GM12878 (cell line): Measurements from ENCODE around the gene SLC12A6. TPM values are rescaled to one million over a fixed set of nuclear protein-coding genes. Genes with fewer than 3 reads are reported as not detected.

ENCODE experiments used
- ATAC-seq: fragments of 200-7000 bp; cut with Tn5 transposase; 3 replicates; pipeline ENCODE4 v1.9.1; 2020; ENCODE audit warnings: mild to moderate bottlenecking, moderate library complexity
- BruUV-seq: library from RNA; stranded (reverse); fragments of 400-500 nt; replicated peaks from 2 replicates; lab custom pipeline; 2021; lab: Mats Ljungman, UMichigan
- CTCF ChIA-PET: fragments of 300-600 bp; sonication (Branson Sonifier 250); formaldehyde crosslinking; extraction: SDS; loops from one replicate; lab custom pipeline; 2021; ENCODE audit warnings: inconsistent platforms; lab: Yijun Ruan, JAX
- POLR2A ChIA-PET: fragments of 350-600 bp; formaldehyde crosslinking; extraction: SDS; loops from one replicate; lab custom pipeline; 2021; ENCODE audit warnings: inconsistent platforms; lab: Charles Lee
- RAD21 ChIA-PET: fragments of 300-600 bp; sonication (Branson Sonifier 250); formaldehyde crosslinking; loops from one replicate; lab custom pipeline; 2023; ENCODE audit warnings: antibody characterized with exemption; ENCODE audit not compliant: unreplicated experiment; lab: Charles Lee
- SMC1A ChIA-PET: fragments of 300-600 bp; sonication (Branson Sonifier 250); formaldehyde crosslinking; loops from one replicate; lab custom pipeline; 2023; ENCODE audit not compliant: unreplicated experiment, uncharacterized antibody; lab: Charles Lee
- DNase-seq: peaks from one replicate; pipeline ENCODE4 v3.0.0-alpha.2; 2011; ENCODE audit warnings: low read depth, low spot score
- FAIRE-seq: peaks from 3 replicates; lab custom pipeline; 2011; peaks lifted over from hg19 to GRCh38; lab: Jason Lieb, UNC
- H2AFZ ChIP-seq: 2 replicates; pipeline ENCODE4 v1.6.0; 2011; ENCODE audit warnings: low read depth, low read length, control low read depth; ENCODE audit not compliant: control insufficient read depth
- H3K27ac ChIP-seq: 2 replicates; pipeline ENCODE4 v1.5.1; 2011; ENCODE audit warnings: control low read depth; ENCODE audit not compliant: control insufficient read depth, insufficient read depth
- H3K27me3 ChIP-seq, 2 experiments: replicated peaks in 1 of 2; 2 replicates each; pipeline versions ENCODE4 v1.6.0 to v1.6.1; 2011; ENCODE audit warnings: low read length in 1 of 2; ENCODE audit not compliant: control insufficient read depth in 2 of 2, insufficient read depth in 2 of 2
- H3K36me3 ChIP-seq, 2 experiments: 2 replicates each; pipeline ENCODE4 v1.5.1; 2011; ENCODE audit warnings: low read length in 1 of 2; ENCODE audit not compliant: control insufficient read depth in 2 of 2, insufficient read depth in 2 of 2
- H3K4me1 ChIP-seq: 2 replicates; pipeline ENCODE4 v1.6.1; 2011; ENCODE audit warnings: mild to moderate bottlenecking, low read length, moderate library complexity, mixed read lengths; ENCODE audit not compliant: control insufficient read depth, insufficient read depth
- H3K4me2 ChIP-seq: 2 replicates; pipeline ENCODE4 v1.6.0; 2011; ENCODE audit warnings: control low read depth; ENCODE audit not compliant: control insufficient read depth, insufficient read depth
- H3K4me3 ChIP-seq: fragments of 200-600 bp; sonication (generic); 2 replicates; pipeline ENCODE4 v1.5.1; 2016
- H3K79me2 ChIP-seq: 2 replicates; pipeline ENCODE4 v1.6.0; 2011; ENCODE audit warnings: low read length; ENCODE audit not compliant: control insufficient read depth, insufficient read depth
- H3K9ac ChIP-seq: 2 replicates; pipeline ENCODE4 v1.8.0; 2011; ENCODE audit warnings: low read length, control low read depth, mixed read lengths; ENCODE audit not compliant: control insufficient read depth, insufficient read depth
- H3K9me3 ChIP-seq: replicated peaks from 3 replicates; pipeline ENCODE4 v1.5.1; 2011; ENCODE audit warnings: mild to moderate bottlenecking, low read length; ENCODE audit not compliant: control insufficient read depth, insufficient read depth
- H4K20me1 ChIP-seq: 2 replicates; pipeline ENCODE4 v1.6.0; 2011; ENCODE audit not compliant: control insufficient read depth, insufficient read depth
- BHLHE40 ChIP-seq, 2 experiments: fragments of 450-650 bp in 1 of 2; IDR thresholded peaks; 2 replicates each; pipeline ENCODE4 v1.6.1; 2011 to 2017; ENCODE audit warnings: low read depth in 2 of 2, borderline replicate concordance in 1 of 2, improper control_type of control experiment in 1 of 2, low read length in 1 of 2, mild to moderate bottlenecking in 1 of 2
- CBX5 ChIP-seq: sonication (generic); IDR thresholded peaks from 2 replicates; pipeline ENCODE4 v1.6.1; 2016; ENCODE audit warnings: low read depth, moderate library complexity, mild to moderate bottlenecking, inconsistent platforms
- CHD1 ChIP-seq: IDR thresholded peaks from 2 replicates; pipeline ENCODE4 v1.6.1; 2012; ENCODE audit warnings: low read depth, low read length, improper control_type of control experiment
- CHD2 ChIP-seq: IDR thresholded peaks from 2 replicates; pipeline ENCODE4 v1.6.1; 2011; ENCODE audit warnings: low read depth, low read length, improper control_type of control experiment, borderline replicate concordance
- FOXK2 ChIP-seq: fragments of 450-650 bp; IDR thresholded peaks from 2 replicates; pipeline ENCODE4 v1.6.1; 2017; ENCODE audit warnings: mild to moderate bottlenecking, moderate library complexity
- MEF2A ChIP-seq: IDR thresholded peaks from 2 replicates; pipeline ENCODE4 v1.6.1; 2011; ENCODE audit warnings: low read depth, mild to moderate bottlenecking, low read length, moderate library complexity; ENCODE audit not compliant: insufficient read depth
- NR2C2 ChIP-seq: IDR thresholded peaks from 2 replicates; pipeline ENCODE4 v1.6.1; 2011; ENCODE audit warnings: borderline replicate concordance, low read depth; ENCODE audit not compliant: control insufficient read depth, insufficient read length
- NRF1 ChIP-seq: conservative IDR thresholded peaks from 2 replicates; pipeline ENCODE4 v1.6.1; 2011; ENCODE audit warnings: mild to moderate bottlenecking, low read depth, low read length, improper control_type of control experiment
- POLR2A ChIP-seq: IDR thresholded peaks from 2 replicates; pipeline ENCODE4 v1.6.1; 2011; ENCODE audit warnings: low read depth, mild to moderate bottlenecking, low read length
- POU2F2 ChIP-seq: IDR thresholded peaks from 3 replicates; pipeline ENCODE4 v1.6.1; 2011; ENCODE audit warnings: low read depth, mild to moderate bottlenecking, low read length, borderline replicate concordance
- RUNX3 ChIP-seq: IDR thresholded peaks from 2 replicates; pipeline ENCODE4 v1.6.1; 2012; ENCODE audit warnings: low read length, inconsistent platforms
- SREBF1 ChIP-seq: IDR thresholded peaks from 2 replicates; pipeline ENCODE4 v1.6.1; 2012; ENCODE audit warnings: mild to moderate bottlenecking, low read length
- STAT1 ChIP-seq: fragments of 450-650 bp; conservative IDR thresholded peaks from 2 replicates; pipeline ENCODE4 v1.6.1; 2014; ENCODE audit warnings: antibody characterized with exemption, mild to moderate bottlenecking
- SUZ12 ChIP-seq: fragments of 200-600 bp; sonication (generic); IDR thresholded peaks from one replicate; pipeline ENCODE4 v1.6.1; 2018; ENCODE audit warnings: antibody characterized with exemption, mild to moderate bottlenecking; ENCODE audit not compliant: unreplicated experiment
- WGBS: methylation state at CpG from one replicate; pipeline ENCODE4 v1.1.6; 2016; ENCODE audit warnings: low lambda C conversion rate; ENCODE audit not compliant: insufficient replicate concordance, insufficient coverage; ENCODE audit errors: missing lambda C conversion rate; 5-methylcytosine and 5-hydroxymethylcytosine counted together
- in situ Hi-C: fragments of 300-500 bp; cut with MboI; formaldehyde crosslinking; loops from 9 replicates; pipeline ENCODE4 v1.14.3; 2018; ENCODE audit warnings: mixed read lengths
- intact Hi-C: fragments of 100-400 bp; cut with micrococcal nuclease; formaldehyde crosslinking; loops from one replicate; pipeline ENCODE4 v1.14.2; 2022; ENCODE audit not compliant: unreplicated experiment
- polyA plus RNA-seq, 11 experiments: library from polyadenylated mRNA; depleted of rRNA in 4 of 11; unstranded in 6 of 11; stranded (reverse) in 5 of 11; fragments of >200 nt; fragmentation: Nextera tagmentation in 4 of 11; fragmentation: Illumina TruSeq in 1 of 11; extraction: Ambion mirVana in 4 of 11; extraction: Trizol in 1 of 11; gene quantifications; 1 replicate in 1 of 11; 2 replicates in 10 of 11; pipeline versions ENCODE4 v1.2.1 to v1.2.3, GENCODE V29; 2011 to 2016; ENCODE audit warnings: inconsistent platforms in 2 of 11, missing spikeins in 2 of 11, low read depth in 1 of 11
- total RNA-seq, 4 experiments: library from RNA; depleted of rRNA in 3 of 4; stranded (reverse); fragments of >200 nt in 3 of 4; fragmentation: Illumina TruSeq in 1 of 4; extraction: Trizol in 1 of 4; gene quantifications; 2 replicates each; pipeline versions ENCODE4 v1.2.1 to v1.2.3, GENCODE V29; 2013 to 2021
- TF ChIP-seq, protein P1 (sequence below): fragments of 150-350 bp; IDR thresholded peaks from 2 replicates; pipeline ENCODE4 v1.6.1; 2016; ENCODE audit warnings: low read depth, low read length
- TF ChIP-seq, protein P2 (sequence below): fragments of 450-650 bp; IDR thresholded peaks from 2 replicates; pipeline ENCODE4 v1.6.1; 2017; ENCODE audit warnings: mild to moderate bottlenecking, moderate library complexity
- TF ChIP-seq, protein P3 (sequence below): fragments of 150-350 bp; IDR thresholded peaks from 2 replicates; pipeline ENCODE4 v1.6.1; 2014; ENCODE audit warnings: mild to moderate bottlenecking, low read depth, low read length

Gene SLC12A6
- total and polyA plus RNA-seq, 10 of the 15 experiments (the other 5 are each of a cell fraction or from before 2014, with no cell fraction given), result 4.7 to 94.4 (median 34.2) TPM

DNA sequence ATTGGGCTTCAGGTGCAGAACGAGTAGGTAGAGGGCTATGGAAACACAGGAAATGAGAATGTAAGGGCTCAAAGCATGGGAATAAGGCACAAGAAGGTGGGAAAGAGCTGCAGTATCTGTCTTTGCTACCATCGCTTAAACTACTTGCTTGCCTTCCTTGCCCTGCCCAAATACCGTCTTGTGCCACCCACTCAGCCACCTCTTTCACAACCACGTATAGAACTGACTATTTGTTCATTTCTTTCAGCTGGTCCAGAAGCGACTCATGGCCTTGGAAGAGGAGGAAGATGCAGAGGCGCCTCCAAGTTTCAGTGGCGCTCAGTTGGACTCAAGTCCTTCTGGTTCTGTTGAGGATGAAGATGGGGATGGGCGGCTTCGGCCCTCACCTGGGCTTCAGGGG is 17.7 kb upstream of the SLC12A6 start:
- Histone ChIP-seq H3K36me3 (peaks cover 0 to 5% of the 10 kb centered on the region in 2 experiments; a peak in 3 of 4 replicates), H4K20me1 (no peaks in the 10 kb centered on the region), H3K4me3 (no peak overlapping the region), H3K4me2 (no peak overlapping the region), H2AFZ (no peak overlapping the region), H3K9ac (no peak overlapping the region), H3K79me2 (no peaks in the 10 kb centered on the region), H3K4me1 (no peaks in the 10 kb centered on the region), H3K9me3 (no peaks in the 10 kb centered on the region), H3K27ac (no peak overlapping the region), H3K27me3 (no peaks in the 10 kb centered on the region)
- intact Hi-C loops, result no loop called here
- FAIRE-seq, result no peak
- ChIA-PET SMC1A (interaction anchor here (1.7 kb wide), 1 partner anchor 10 kb away, joined by 4 read pairs; no protein-coding TSS in a partner anchor), POLR2A (no interaction called here), CTCF (interaction anchor here (0.6 kb wide), 1 partner anchor 526 kb away, joined by 3 read pairs; no protein-coding TSS in a partner anchor), RAD21 (no interaction called here)
- 86% methylated on average over 9 of the region's 9 CpGs for WGBS
- in situ Hi-C loops, result no loop called here
- BruUV-seq, result no TSS peak
- no peak for DNase-seq
- ATAC-seq, result no peak
- no peak for TF ChIP-seq NR2C2
- TF ChIP-seq, protein P1, sequence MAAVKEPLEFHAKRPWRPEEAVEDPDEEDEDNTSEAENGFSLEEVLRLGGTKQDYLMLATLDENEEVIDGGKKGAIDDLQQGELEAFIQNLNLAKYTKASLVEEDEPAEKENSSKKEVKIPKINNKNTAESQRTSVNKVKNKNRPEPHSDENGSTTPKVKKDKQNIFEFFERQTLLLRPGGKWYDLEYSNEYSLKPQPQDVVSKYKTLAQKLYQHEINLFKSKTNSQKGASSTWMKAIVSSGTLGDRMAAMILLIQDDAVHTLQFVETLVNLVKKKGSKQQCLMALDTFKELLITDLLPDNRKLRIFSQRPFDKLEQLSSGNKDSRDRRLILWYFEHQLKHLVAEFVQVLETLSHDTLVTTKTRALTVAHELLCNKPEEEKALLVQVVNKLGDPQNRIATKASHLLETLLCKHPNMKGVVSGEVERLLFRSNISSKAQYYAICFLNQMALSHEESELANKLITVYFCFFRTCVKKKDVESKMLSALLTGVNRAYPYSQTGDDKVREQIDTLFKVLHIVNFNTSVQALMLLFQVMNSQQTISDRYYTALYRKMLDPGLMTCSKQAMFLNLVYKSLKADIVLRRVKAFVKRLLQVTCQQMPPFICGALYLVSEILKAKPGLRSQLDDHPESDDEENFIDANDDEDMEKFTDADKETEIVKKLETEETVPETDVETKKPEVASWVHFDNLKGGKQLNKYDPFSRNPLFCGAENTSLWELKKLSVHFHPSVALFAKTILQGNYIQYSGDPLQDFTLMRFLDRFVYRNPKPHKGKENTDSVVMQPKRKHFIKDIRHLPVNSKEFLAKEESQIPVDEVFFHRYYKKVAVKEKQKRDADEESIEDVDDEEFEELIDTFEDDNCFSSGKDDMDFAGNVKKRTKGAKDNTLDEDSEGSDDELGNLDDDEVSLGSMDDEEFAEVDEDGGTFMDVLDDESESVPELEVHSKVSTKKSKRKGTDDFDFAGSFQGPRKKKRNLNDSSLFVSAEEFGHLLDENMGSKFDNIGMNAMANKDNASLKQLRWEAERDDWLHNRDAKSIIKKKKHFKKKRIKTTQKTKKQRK, result no peak
- no peak for TF ChIP-seq SREBF1
- no peak for TF ChIP-seq STAT1
- no peak for TF ChIP-seq MEF2A
- no peak for TF ChIP-seq POU2F2
- no peak for TF ChIP-seq BHLHE40 (IDR thresholded peaks at IDR 0.05; ENCODE audit: borderline replicate concordance in 1 of 2, low read depth in 2 of 2, low read length in 1 of 2)
- no peak for TF ChIP-seq CHD2
- TF ChIP-seq, protein P2, sequence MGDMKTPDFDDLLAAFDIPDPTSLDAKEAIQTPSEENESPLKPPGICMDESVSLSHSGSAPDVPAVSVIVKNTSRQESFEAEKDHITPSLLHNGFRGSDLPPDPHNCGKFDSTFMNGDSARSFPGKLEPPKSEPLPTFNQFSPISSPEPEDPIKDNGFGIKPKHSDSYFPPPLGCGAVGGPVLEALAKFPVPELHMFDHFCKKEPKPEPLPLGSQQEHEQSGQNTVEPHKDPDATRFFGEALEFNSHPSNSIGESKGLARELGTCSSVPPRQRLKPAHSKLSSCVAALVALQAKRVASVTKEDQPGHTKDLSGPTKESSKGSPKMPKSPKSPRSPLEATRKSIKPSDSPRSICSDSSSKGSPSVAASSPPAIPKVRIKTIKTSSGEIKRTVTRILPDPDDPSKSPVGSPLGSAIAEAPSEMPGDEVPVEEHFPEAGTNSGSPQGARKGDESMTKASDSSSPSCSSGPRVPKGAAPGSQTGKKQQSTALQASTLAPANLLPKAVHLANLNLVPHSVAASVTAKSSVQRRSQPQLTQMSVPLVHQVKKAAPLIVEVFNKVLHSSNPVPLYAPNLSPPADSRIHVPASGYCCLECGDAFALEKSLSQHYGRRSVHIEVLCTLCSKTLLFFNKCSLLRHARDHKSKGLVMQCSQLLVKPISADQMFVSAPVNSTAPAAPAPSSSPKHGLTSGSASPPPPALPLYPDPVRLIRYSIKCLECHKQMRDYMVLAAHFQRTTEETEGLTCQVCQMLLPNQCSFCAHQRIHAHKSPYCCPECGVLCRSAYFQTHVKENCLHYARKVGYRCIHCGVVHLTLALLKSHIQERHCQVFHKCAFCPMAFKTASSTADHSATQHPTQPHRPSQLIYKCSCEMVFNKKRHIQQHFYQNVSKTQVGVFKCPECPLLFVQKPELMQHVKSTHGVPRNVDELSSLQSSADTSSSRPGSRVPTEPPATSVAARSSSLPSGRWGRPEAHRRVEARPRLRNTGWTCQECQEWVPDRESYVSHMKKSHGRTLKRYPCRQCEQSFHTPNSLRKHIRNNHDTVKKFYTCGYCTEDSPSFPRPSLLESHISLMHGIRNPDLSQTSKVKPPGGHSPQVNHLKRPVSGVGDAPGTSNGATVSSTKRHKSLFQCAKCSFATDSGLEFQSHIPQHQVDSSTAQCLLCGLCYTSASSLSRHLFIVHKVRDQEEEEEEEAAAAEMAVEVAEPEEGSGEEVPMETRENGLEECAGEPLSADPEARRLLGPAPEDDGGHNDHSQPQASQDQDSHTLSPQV, result no peak
- TF ChIP-seq CHD1, result no peak
- TF ChIP-seq, protein P3, sequence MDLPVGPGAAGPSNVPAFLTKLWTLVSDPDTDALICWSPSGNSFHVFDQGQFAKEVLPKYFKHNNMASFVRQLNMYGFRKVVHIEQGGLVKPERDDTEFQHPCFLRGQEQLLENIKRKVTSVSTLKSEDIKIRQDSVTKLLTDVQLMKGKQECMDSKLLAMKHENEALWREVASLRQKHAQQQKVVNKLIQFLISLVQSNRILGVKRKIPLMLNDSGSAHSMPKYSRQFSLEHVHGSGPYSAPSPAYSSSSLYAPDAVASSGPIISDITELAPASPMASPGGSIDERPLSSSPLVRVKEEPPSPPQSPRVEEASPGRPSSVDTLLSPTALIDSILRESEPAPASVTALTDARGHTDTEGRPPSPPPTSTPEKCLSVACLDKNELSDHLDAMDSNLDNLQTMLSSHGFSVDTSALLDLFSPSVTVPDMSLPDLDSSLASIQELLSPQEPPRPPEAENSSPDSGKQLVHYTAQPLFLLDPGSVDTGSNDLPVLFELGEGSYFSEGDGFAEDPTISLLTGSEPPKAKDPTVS, result no peak
- no peak for TF ChIP-seq POLR2A
- no peak for TF ChIP-seq CBX5
- no peak for TF ChIP-seq NRF1
- no peak for TF ChIP-seq FOXK2
- TF ChIP-seq RUNX3, result no peak
- no peak for TF ChIP-seq SUZ12
